MM.1S (cell line): ENCODE measurements around the gene BRPF3.

Source experiments
- CTCF ChIP-seq: fragments of 300-600 bp; sonication (generic); IDR thresholded peaks from 2 replicates; pipeline ENCODE4 v1.5.1; 2016; ENCODE audit warnings: antibody characterized with exemption, low read length, mixed read lengths
- EZH2 ChIP-seq: fragments of 300-600 bp; sonication (generic); optimal IDR thresholded peaks from 2 replicates; pipeline ENCODE3; 2017; ENCODE audit warnings: low read depth, mild to moderate bottlenecking, antibody characterized with exemption, low read length, mixed read lengths

- no peak for TF ChIP-seq CTCF
- TF ChIP-seq EZH2 = no peak
Measured at GRCh38 chr6:36196880-36197548, 470 bp downstream of the BRPF3 start.
